Naive B cell (primary cell): ENCODE results near the gene CPB2. TPM values are rescaled to one million over a fixed set of nuclear protein-coding genes. Genes with fewer than 3 reads are reported as not detected.

ENCODE experiments used
- ATAC-seq, 2 donors: fragments of 150-1000 bp; cut with Tn5 transposase; 2 replicates each; pipeline ENCODE4 v1.10.0; 2021; ENCODE audit warnings: low read depth in 2 of 2, mild to moderate bottlenecking in 2 of 2, moderate library complexity in 2 of 2
- DNase-seq: peaks from one replicate; pipeline ENCODE4 v3.0.0; 2022
- H3K27ac Mint-ChIP-seq, 6 donors: one replicate each; pipeline ENCODE4 v1.8.0; 2020 to 2022; ENCODE audit warnings: mild to moderate bottlenecking in 6 of 6, mixed read lengths in 6 of 6, moderate library complexity in 5 of 6, inconsistent platforms in 2 of 6
- H3K27me3 Mint-ChIP-seq, 3 donors: one replicate each; pipeline ENCODE4 v1.8.0; 2021 to 2022; ENCODE audit warnings: mixed read lengths in 3 of 3, mild to moderate bottlenecking in 1 of 3
- H3K36me3 Mint-ChIP-seq, 2 donors: one replicate each; pipeline ENCODE4 v1.8.0; 2020 to 2022; ENCODE audit warnings: mixed read lengths in 2 of 2, inconsistent platforms in 1 of 2, mild to moderate bottlenecking in 1 of 2
- H3K4me1 Mint-ChIP-seq, 3 donors: one replicate each; pipeline ENCODE4 v1.8.0; 2020 to 2022; ENCODE audit warnings: mixed read lengths in 3 of 3, inconsistent platforms in 1 of 3, mild to moderate bottlenecking in 1 of 3, moderate library complexity in 1 of 3
- H3K4me3 Mint-ChIP-seq, 8 donors: one replicate each; pipeline ENCODE4 v1.8.0; 2020 to 2022; ENCODE audit warnings: mild to moderate bottlenecking in 8 of 8, mixed read lengths in 8 of 8, moderate library complexity in 8 of 8, inconsistent platforms in 2 of 8
- H3K9me3 Mint-ChIP-seq, 7 donors: one replicate each; pipeline ENCODE4 v1.8.0; 2020 to 2022; ENCODE audit warnings: mixed read lengths in 7 of 7, mild to moderate bottlenecking in 5 of 7, inconsistent platforms in 2 of 7, moderate library complexity in 1 of 7
- polyA plus RNA-seq, 6 donors: library from polyadenylated mRNA; unstranded; fragments of 300-500 nt; fragmentation: Illumina TruSeq; gene quantifications; one replicate each; pipeline ENCODE4 v1.2.3, GENCODE V29; 2021; ENCODE audit warnings: low read depth in 6 of 6

CPB2 gene, protein sequence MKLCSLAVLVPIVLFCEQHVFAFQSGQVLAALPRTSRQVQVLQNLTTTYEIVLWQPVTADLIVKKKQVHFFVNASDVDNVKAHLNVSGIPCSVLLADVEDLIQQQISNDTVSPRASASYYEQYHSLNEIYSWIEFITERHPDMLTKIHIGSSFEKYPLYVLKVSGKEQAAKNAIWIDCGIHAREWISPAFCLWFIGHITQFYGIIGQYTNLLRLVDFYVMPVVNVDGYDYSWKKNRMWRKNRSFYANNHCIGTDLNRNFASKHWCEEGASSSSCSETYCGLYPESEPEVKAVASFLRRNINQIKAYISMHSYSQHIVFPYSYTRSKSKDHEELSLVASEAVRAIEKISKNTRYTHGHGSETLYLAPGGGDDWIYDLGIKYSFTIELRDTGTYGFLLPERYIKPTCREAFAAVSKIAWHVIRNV
- polyA plus RNA-seq = under 1 TPM in 1 of 6 donors, not detected in 5; 0.20 TPM

DNA sequence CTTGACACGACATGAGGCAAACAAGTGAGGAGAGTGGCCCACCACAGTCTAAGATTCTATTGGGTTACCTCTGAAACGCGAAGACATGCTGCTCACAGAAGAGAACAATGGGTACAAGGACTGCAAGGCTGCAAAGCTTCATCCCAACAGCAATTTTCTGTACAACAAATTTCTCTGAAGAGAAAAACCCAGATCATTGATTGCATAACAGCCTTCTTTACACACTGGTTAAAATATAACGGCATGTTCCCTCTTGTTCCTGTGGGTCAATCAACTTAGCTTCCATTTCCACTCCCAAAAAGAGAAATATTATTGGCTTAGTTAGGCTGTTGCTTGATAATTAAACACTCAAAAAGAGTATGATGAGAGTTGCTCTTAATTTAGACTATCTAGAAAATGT is at the start of gene CPB2:
CPB2 (minus strand) TSS at position 166 of the 400 bp plus-strand sequence; CDS start at position 142, 24 bp downstream.
- no peak for ATAC-seq
- peaks cover 15 to 16% (median 16%) of the 10 kb centered on the region in 3 donors for H3K4me1 Mint-ChIP-seq
- peaks cover 0 to 7% of the 10 kb centered on the region in 2 donors for H3K36me3 Mint-ChIP-seq
- H3K27ac Mint-ChIP-seq = no peak within 1 kb of the TSS
- peaks cover 0 to 9% (median 0%) of the 10 kb centered on the region in 3 donors for H3K27me3 Mint-ChIP-seq
- no peak for DNase-seq
- H3K4me3 Mint-ChIP-seq = no peak within 1 kb of the TSS
- H3K9me3 Mint-ChIP-seq = no peaks in the 10 kb centered on the region

DNA sequence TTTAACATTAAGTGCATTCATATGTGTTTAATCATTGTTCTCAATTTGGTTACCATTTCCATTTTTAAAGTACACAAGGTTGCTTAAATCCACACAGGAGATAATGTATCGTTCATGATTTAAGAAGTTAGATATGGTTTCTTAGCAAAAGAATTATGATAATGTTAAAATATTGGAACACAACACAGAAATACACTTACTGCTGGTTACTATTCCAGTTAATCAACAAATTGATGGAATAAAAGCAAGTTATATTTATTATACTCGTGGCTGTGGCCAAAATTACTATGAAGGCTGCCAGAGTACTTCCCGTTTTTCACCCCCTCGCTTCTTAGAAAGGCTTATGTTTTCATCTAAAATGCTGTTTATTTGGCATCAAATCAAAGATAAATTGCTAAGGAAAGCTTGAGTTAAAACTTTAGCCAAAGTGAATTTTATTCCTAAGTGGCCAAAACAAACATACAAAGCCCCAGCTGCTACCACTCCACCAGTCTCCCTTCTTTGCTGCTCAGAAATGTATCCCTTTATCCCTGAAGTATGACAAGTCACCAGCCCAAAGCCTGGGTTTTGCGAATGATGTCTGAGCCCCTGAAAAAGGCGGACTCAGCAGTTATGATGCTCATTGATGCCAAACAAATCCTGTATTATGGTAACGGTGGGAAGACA is 49.4 kb upstream of the CPB2 start:
- H3K9me3 Mint-ChIP-seq = no peaks in the 10 kb centered on the region
- H3K4me1 Mint-ChIP-seq = peaks cover 5 to 21% (median 10%) of the 10 kb centered on the region in 3 donors
- ATAC-seq (no peak), DNase-seq (no peak)
- H3K27ac Mint-ChIP-seq = peak overlapping the region in 3 of 6 donors; percentile 63 to 76 (median 73)
- no peaks in the 10 kb centered on the region for H3K27me3 Mint-ChIP-seq
- no peak overlapping the region for H3K4me3 Mint-ChIP-seq
- peaks cover 46% of the 10 kb centered on the region in 2 donors for H3K36me3 Mint-ChIP-seq

DNA sequence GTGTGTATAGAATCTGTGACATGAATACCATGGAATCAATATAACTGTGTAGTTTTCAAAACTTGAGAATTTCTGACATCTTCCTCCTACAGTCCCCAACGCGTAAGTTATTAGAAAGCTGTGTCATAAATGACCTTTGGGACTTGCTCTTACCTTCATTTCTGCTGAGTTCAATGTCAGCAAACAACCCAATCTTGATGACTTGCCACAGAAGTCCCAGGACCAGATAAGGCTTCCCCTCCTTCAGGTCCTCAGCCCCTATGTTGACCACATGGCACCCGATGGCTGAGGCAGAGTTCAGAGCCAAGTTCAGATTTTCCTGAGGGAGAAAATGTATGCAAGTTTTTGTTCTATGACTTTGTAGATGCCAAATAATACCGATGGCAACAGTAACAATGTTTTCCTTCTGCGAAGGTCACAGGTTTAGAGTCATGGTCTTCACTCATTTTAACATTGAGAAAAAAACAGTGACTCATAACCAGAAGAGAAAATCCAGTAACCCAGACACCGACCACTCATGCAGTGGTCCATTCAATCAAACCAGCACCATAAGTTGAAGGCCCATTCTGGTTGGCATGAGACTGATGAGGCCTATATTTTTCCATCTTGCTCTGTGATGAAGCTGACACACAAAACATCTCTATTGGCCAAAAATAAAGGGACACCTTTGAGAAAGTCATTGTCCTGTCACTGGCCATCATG is 47.9 kb upstream of the CPB2 start:
- no peak for DNase-seq
- Mint-ChIP-seq H3K27ac (peak overlapping the region; percentile 34 to 82 (median 58)), H3K4me1 (peaks cover 2 to 16% (median 4%) of the 10 kb centered on the region in 3 donors), H3K4me3 (no peak overlapping the region), H3K9me3 (no peaks in the 10 kb centered on the region), H3K27me3 (no peaks in the 10 kb centered on the region), H3K36me3 (peaks cover 38 to 47% of the 10 kb centered on the region in 2 donors)
- ATAC-seq = no peak

DNA sequence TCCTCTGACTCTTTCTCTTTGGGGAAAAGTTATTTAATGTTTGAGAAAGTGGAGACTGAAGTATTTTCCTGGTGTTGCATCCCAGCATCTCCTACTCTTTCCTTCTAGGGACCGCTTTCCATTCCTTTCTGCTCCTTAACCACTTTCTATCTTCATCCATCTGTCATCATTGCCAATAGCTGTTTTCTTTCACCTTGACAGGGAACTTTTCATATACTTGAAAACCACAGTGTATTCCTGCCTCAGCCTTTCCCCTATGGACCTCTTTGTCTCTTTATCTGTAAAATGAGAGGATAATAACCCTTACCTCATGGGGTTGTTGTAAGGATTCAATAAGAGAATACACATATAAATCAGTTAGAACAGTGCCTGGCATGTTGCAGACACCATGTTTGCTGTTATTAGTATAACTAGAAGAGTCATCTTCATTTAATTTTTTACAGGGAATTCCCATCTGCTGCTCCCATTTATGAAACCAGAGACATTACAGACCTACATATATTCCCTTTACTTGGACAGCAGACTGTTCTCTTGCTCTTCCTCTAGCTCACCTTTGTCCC is 45.4 kb upstream of the CPB2 start:
- Mint-ChIP-seq H3K4me3 (no peak overlapping the region), H3K36me3 (peaks cover 43 to 50% of the 10 kb centered on the region in 2 donors), H3K9me3 (no peaks in the 10 kb centered on the region), H3K27ac (peak overlapping the region in 4 of 6 donors; percentile 0 to 78 (median 72)), H3K27me3 (no peaks in the 10 kb centered on the region), H3K4me1 (peaks cover 0 to 16% (median 4%) of the 10 kb centered on the region in 3 donors)
- DNase-seq (no peak), ATAC-seq (no peak)

DNA sequence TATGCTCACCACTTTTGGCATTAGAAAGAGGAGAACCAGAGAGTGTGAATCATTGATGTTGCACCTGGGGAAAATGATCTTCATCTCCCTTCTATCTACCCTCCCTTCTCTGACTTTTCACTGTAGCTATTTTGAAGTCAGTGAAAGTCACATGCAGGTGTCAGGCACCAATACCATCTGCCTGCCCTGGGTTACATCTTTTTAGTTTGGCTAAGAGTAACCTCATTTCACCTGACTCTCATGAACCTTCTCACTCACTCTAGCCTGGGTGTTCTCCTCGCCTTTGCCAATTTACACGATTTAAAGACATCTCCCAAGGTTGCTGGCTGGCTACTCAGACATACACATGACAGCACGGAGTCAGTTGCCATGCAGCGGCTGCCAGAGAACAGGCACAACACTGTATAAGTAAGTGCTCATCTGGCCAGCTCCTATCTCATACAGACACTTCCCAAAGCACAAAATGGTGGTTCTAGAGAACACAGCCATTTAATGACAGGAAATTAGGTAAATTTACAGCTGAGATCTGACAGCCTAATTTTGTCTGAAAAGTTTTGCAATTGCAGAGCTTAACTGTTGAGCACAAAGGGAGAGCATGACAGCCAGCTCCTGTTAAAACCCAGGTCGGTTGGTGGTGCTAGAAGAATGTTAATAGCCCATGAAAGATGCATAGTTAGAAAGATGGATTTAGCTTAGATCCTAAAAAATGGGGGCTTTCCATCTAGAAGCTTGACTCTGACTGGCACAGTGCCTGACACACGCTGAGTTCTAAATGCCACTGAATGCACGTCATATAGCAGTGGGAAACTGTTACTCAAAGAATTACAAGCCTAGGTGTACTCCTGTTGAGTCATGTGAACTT is 44.7 kb upstream of the CPB2 start:
- H3K9me3 Mint-ChIP-seq = no peaks in the 10 kb centered on the region
- peaks cover 0 to 19% (median 4%) of the 10 kb centered on the region in 3 donors for H3K4me1 Mint-ChIP-seq
- H3K36me3 Mint-ChIP-seq = peaks cover 50 to 54% of the 10 kb centered on the region in 2 donors
- no peak overlapping the region for H3K4me3 Mint-ChIP-seq
- no peaks in the 10 kb centered on the region for H3K27me3 Mint-ChIP-seq
- no peak for ATAC-seq
- no peak for DNase-seq
- H3K27ac Mint-ChIP-seq = peak overlapping the region in 4 of 6 donors; percentile 34 to 88 (median 77)

DNA sequence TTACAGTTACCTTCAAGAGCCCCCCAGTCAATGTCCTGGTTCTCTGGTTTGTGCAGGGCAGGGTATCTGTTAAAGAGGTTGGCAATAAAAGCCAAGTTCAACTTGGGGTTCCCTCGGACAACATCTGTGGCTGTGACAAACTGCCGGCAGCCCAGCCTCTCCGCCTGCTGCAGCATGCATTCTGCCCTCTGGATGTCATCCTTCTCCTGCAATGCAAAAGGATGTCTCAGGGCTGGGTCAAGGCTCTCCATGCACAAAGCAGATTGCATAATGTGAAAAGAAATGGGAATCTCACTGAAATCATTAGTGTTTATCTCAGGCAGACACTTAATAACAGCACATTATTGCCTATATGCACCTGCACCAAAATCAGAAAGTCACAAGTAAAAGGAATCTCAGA is 42.1 kb upstream of the CPB2 start:
- ATAC-seq (no peak), DNase-seq (no peak)
- Mint-ChIP-seq H3K27me3 (no peaks in the 10 kb centered on the region), H3K4me3 (peak overlapping the region in 1 of 8 donors; percentile 3), H3K36me3 (peaks cover 40 to 46% of the 10 kb centered on the region in 2 donors), H3K27ac (peak overlapping the region in 3 of 6 donors; percentile 4 to 80 (median 58)), H3K9me3 (no peaks in the 10 kb centered on the region), H3K4me1 (peaks cover 0 to 17% (median 4%) of the 10 kb centered on the region in 3 donors)

DNA sequence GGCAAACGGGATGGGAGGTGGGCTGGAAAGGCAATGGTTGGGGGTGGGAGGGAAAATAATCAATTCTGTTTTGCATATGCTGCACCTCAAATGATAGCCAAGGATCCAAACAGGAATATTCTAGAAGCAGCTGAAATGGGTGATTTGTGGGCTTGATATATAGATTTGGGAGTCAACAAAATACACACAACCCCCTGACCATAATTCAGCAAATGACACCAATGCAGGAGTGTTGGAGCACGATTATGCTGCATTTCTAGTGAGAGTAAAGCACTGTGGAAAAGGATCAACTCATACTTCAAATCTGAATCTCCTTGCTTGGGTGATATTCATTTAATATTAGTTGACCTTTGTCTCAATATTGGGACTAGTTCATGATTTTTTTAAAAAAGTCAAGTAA is 41.1 kb upstream of the CPB2 start:
- Mint-ChIP-seq H3K4me1 (peaks cover 0 to 17% (median 4%) of the 10 kb centered on the region in 3 donors), H3K27me3 (no peaks in the 10 kb centered on the region), H3K9me3 (no peaks in the 10 kb centered on the region), H3K27ac (peak overlapping the region in 1 of 6 donors; percentile 15), H3K36me3 (peaks cover 35 to 45% of the 10 kb centered on the region in 2 donors), H3K4me3 (no peak overlapping the region)
- ATAC-seq (no peak), DNase-seq (no peak)

DNA sequence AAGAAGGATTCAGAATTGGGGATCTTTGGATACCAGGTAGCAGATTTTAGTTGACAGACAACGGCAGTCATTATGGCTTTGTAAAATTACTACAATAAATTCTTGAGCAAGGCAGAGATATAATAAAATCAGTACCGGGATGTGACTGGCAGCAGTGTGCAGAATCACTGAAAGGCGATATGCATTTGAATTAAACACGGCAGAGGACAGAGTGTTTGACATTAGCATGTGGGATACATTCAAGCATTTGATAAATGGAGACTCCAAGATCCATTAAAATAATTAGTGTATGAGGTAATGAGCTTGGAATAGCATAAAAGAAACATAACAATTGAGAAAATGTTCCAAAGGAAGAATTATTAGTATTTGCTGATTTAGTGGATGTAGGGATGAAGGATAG is 40.3 kb upstream of the CPB2 start:
- ATAC-seq (no peak), DNase-seq (no peak)
- Mint-ChIP-seq H3K4me3 (no peak overlapping the region), H3K27ac (peak overlapping the region in 4 of 6 donors; percentile 3 to 76 (median 49)), H3K4me1 (peaks cover 0 to 15% (median 2%) of the 10 kb centered on the region in 3 donors), H3K27me3 (no peaks in the 10 kb centered on the region), H3K36me3 (peaks cover 30 to 37% of the 10 kb centered on the region in 2 donors), H3K9me3 (no peaks in the 10 kb centered on the region)

DNA sequence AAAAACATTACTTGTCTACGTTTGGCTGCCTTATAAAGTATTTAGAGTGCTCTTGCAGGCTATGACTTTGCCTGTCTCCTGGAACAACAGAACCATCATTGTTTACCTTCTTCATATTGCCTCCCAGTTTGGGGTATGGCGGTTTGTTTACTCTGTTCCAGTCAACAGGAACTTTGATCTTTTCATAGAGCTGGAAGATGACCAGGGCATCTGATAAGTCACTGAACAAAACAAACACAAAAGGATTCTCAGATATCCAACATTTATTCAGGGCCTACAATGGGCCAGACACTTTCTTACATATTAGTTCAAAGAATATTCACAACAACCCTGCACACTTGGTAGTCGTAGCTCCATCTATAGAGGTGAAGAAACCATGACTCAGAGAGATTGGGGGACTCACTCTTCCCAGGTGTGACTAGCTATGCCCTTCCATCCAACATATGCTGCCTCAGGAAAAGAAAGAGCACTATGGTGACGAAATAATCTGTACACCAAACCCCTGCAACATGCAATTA is 38.4 kb upstream of the CPB2 start:
- H3K4me1 Mint-ChIP-seq = peaks cover 0 to 11% (median 0%) of the 10 kb centered on the region in 3 donors
- peaks cover 26 to 31% of the 10 kb centered on the region in 2 donors for H3K36me3 Mint-ChIP-seq
- ATAC-seq = no peak
- H3K27ac Mint-ChIP-seq = peak overlapping the region in 3 of 6 donors; percentile 47 to 80 (median 61)
- H3K4me3 Mint-ChIP-seq = no peak overlapping the region
- DNase-seq = no peak
- no peaks in the 10 kb centered on the region for H3K9me3 Mint-ChIP-seq
- H3K27me3 Mint-ChIP-seq = no peaks in the 10 kb centered on the region

DNA sequence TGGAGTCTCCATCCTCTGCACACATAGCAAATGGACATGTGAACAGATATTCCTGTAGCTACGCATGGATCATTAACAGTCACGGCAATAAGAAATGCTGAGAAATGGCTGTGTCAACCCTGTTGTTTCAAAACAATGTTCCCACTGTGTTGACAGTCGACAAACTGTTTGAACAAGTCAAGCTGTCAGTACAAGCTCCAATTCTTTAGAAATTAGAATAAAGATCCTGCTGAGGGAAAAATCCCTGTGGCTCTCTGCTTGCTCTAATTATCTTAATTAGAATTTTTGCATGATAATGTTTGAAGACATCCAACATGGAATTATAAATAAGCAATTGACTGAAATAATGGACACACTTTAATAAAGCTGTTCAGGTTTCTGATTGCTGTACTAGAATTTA is 37.9 kb upstream of the CPB2 start:
- no peaks in the 10 kb centered on the region for H3K9me3 Mint-ChIP-seq
- H3K4me3 Mint-ChIP-seq = no peak overlapping the region
- H3K36me3 Mint-ChIP-seq = peaks cover 26 to 30% of the 10 kb centered on the region in 2 donors
- DNase-seq (no peak), ATAC-seq (no peak)
- H3K4me1 Mint-ChIP-seq = peaks cover 0 to 11% (median 0%) of the 10 kb centered on the region in 3 donors
- peak overlapping the region in 1 of 6 donors; percentile 80 for H3K27ac Mint-ChIP-seq
- H3K27me3 Mint-ChIP-seq = no peaks in the 10 kb centered on the region

DNA sequence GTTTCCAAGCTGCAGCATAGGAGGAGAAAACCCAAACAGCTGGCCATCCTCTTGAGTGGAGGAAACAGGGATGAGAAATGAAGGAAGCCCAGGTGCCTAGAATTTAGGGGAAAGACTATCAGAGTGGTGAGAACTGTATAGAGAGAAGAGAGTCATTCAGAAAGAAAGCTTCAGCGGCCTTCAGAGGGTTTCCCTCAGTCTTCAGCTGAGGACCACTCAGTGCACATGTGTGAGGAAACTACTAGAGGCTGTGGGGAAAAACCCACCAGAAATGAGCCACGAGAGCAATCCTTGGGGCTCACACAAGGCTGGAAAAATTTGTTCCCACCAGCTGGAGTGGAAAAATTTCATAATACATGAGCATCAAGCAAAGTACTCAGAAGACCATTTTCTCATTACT is 35.2 kb upstream of the CPB2 start:
- DNase-seq (no peak), ATAC-seq (no peak)
- no peaks in the 10 kb centered on the region for H3K9me3 Mint-ChIP-seq
- peaks cover 29 to 34% of the 10 kb centered on the region in 2 donors for H3K36me3 Mint-ChIP-seq
- H3K27me3 Mint-ChIP-seq = no peaks in the 10 kb centered on the region
- H3K4me1 Mint-ChIP-seq = peaks cover 0 to 11% (median 5%) of the 10 kb centered on the region in 3 donors
- H3K27ac Mint-ChIP-seq = peak overlapping the region in 4 of 6 donors; percentile 62 to 97 (median 72)
- H3K4me3 Mint-ChIP-seq = no peak overlapping the region
